ENCODE measurements around the gene TDP1.

The TDP1 gene

DNA sequence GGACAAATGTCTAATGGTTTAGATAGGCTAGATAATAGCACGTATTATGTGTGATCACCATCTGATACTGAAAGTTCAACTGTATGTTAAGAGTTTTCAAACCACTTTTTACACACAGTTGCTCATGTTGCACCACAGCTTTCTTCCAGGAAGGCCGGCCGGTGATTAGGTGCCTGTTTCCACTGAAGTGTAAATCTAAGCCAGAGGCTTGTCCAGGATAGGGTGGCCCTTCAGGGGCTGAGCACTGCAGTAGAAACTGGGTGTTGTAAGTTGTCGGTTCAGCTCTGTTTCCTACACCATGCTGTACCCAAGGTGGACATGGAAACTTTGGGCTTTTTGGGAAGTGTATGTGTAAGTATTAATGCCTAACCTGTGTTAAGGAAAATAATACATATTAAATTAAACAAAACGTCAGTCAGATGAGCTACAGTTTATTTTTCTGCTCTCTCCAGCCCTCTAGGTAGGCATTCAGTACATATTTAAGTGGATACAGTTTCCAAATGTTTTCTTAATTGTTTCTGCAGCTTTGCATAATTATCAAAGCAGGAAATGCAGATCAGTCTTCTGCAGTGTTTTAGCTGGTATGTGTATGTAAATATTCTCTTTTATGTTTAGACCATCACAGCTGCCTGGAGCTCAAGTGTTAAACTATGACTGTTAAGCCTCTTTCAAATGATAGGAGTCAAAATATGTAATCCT is 30.9 kb downstream of the TDP1 start:
- no peak overlapping the region for H3K4me3 ChIP-seq (ENCODE audit: low read depth, low read length)
- TF ChIP-seq, protein P1, sequence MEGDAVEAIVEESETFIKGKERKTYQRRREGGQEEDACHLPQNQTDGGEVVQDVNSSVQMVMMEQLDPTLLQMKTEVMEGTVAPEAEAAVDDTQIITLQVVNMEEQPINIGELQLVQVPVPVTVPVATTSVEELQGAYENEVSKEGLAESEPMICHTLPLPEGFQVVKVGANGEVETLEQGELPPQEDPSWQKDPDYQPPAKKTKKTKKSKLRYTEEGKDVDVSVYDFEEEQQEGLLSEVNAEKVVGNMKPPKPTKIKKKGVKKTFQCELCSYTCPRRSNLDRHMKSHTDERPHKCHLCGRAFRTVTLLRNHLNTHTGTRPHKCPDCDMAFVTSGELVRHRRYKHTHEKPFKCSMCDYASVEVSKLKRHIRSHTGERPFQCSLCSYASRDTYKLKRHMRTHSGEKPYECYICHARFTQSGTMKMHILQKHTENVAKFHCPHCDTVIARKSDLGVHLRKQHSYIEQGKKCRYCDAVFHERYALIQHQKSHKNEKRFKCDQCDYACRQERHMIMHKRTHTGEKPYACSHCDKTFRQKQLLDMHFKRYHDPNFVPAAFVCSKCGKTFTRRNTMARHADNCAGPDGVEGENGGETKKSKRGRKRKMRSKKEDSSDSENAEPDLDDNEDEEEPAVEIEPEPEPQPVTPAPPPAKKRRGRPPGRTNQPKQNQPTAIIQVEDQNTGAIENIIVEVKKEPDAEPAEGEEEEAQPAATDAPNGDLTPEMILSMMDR (IDR thresholded peaks at IDR 0.05; ENCODE audit: borderline replicate concordance, insufficient read depth, low read depth, low read length): no peak

DNA sequence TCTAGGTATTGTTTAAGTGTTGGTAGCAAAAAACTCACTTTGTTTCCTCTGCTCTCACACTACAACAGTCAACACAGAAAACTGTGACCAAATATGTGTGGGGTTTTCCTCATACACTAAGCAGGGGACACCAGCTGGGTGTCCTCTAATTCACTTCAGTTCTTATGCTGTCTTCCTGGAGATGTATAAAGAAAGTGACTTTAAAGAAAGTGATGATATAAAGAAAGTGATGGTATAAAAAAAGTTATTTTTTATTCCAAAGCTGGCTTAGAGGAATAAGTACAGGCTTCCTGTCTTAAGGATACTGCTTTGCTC is 31.4 kb downstream of the TDP1 start:
- TF ChIP-seq, protein P1 (IDR thresholded peaks at IDR 0.05; ENCODE audit: borderline replicate concordance, insufficient read depth, low read depth, low read length): no peak
- H3K4me3 ChIP-seq (ENCODE audit: low read depth, low read length): no peak overlapping the region

DNA sequence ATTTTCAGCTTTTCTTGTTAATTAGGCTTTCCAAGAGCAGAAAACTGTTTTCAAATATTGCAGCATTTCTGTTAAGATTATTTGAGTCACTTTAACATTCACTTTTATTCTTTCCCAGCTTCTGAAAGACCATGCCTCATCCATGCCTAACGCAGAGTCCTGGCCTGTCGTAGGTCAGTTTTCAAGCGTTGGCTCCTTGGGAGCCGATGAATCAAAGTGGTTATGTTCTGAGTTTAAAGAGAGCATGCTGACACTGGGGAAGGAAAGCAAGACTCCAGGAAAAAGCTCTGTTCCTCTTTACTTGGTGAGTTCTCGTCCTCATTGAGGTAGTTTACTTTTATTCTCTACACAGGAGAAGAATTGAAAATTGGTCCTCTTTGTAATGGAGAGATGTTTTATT is 33.1 kb downstream of the TDP1 start:
- TF ChIP-seq, protein P1 (IDR thresholded peaks at IDR 0.05; ENCODE audit: borderline replicate concordance, insufficient read depth, low read depth, low read length): no peak
- H3K4me3 ChIP-seq (ENCODE audit: low read depth, low read length): no peak overlapping the region

DNA sequence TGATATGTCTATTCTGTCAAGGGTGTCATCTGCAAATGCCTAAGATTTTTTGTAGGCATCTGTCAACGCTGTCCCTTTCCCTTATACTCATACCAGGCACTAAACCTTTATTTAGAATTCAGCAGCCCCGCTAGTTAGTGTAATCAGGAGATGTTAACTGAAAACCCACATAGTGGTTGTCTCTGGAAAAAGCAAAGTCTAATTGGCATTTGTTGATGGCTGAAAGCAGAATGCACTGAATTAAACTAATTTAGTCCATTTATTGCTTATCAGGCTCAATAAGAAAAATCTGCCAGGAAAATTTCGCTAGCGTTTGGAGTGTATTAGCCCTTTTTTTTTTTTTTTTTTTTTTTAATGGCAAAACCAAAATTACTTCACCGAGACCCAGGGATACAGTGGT is 34.5 kb downstream of the TDP1 start:
- TF ChIP-seq, protein P1 (IDR thresholded peaks at IDR 0.05; ENCODE audit: borderline replicate concordance, insufficient read depth, low read depth, low read length): no peak
- no peak overlapping the region for H3K4me3 ChIP-seq (ENCODE audit: low read depth, low read length)

DNA sequence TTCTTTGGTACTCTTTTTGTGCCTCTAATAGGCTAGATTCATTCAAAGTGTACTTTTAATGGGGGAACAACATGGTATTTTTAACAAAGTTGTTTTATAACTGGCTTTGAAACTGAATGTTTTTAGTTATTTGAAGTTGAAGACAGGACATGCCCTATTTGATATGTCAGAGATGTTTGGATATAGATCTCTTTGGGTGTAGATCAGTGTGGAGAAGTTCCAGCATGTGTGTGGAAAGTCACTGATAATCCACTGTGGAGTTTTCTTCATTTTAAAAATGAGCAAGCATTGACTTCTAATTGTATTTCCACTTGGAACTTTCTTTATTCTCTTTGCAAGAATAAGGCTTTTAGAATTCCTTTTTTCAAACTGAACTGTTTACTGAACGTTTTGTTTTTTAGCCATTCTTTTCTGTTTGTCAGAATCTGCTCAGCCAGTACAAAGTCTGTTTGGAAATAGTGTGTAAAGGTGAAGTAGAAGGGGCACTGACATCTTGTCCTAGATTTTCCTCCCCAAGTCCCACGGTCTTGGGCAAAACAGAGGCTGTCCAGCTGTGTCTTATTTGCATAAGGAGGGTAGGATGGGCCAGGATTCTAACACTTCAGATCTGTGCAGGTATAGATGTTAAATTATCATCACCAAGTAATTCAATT is 35.0 kb downstream of the TDP1 start:
- TF ChIP-seq, protein P1 (IDR thresholded peaks at IDR 0.05; ENCODE audit: borderline replicate concordance, insufficient read depth, low read depth, low read length): no peak
- no peak overlapping the region for H3K4me3 ChIP-seq (ENCODE audit: low read depth, low read length)

DNA sequence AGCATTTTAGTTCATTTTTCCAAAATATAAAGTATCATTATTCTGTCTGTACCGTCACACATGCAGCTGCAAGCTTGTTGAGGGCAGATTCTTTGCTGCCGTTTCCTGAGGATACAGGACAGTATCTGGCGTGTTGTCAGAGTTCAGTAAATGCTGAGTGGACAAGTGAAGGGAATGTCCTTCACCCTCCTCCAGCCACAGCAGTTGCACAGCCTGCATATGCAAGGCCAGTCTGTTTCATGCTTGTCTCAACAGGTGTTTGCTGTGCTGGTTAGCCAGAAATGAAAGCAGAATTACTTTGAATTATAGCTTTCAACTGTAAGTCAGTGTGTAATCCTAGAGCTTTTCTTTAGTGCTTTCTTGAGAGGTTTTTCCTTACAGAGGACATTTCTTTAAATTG is 36.5 kb downstream of the TDP1 start:
- H3K4me3 ChIP-seq (ENCODE audit: low read depth, low read length): no peak overlapping the region
- TF ChIP-seq, protein P1 (IDR thresholded peaks at IDR 0.05; ENCODE audit: borderline replicate concordance, insufficient read depth, low read depth, low read length): no peak

DNA sequence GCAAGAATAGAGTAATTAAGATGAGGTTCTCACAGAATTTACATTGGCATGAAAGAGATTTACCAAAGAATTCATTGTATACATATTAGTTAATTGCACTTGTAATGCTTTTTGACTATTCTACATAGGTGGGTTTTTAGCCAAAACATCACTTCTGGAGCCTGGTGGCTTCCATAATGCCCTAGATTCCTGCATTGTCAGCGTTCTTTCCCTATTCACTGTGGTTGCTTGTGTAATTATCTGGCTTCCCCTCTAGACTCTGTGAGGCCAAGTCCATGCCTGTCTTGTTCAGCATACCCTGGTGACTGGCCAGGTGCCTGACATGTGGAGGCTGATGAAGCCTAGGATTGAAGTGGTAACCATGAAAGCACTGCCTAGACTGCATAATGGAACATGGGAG is 41.2 kb downstream of the TDP1 start:
- TF ChIP-seq, protein P1 (IDR thresholded peaks at IDR 0.05; ENCODE audit: borderline replicate concordance, insufficient read depth, low read depth, low read length): no peak
- H3K4me3 ChIP-seq (ENCODE audit: low read depth, low read length): no peak overlapping the region

Data from GM12875 (cell line).